ENCODE measurements around the gene DNER.
"Not testable (repeated sequence)": the region's sequence is repeated elsewhere in the genome, so short reads cannot be mapped to it uniquely, and the experiment has no call there.

Gene DNER

DNA sequence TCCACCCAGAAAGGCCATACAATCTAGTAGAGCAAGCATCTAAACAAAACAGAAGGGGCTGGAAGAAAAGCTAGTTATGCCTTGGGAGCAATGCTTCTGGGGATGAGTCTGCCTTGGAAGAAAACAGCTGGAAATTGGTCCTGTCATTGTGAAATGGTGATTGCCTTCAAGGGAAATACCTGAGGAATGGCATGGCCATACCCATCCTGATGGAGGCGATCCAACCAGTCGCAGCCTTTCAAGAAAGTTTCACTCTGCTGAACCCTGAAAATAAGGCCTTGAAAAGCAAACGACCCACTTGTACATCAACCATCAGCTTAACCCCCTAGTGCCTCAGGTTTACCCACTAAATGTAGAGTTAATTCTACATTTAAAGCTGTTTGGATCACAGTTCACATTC, 370.7 kb downstream of the DNER start:
- no peak overlapping the region for H3K9ac ChIP-seq (ENCODE audit: low read depth, low read length)
- no peaks in the 10 kb centered on the region for H3K36me3 ChIP-seq (ENCODE audit: insufficient read depth, low read length)
- no peaks in the 10 kb centered on the region for H3K9me3 ChIP-seq (replicated peaks; ENCODE audit: low read length)
- no peaks in the 10 kb centered on the region for H3K27me3 ChIP-seq (ENCODE audit: control insufficient read depth, insufficient read depth, low read length)
- H3K4me3 ChIP-seq (ENCODE audit: low read length): no peak overlapping the region
- H3K4me1 ChIP-seq (ENCODE audit: control insufficient read depth, insufficient read depth, low read length): peaks cover 12% of the 10 kb centered on the region
- no peak overlapping the region for H3K4me2 ChIP-seq (ENCODE audit: low read length)

DNA sequence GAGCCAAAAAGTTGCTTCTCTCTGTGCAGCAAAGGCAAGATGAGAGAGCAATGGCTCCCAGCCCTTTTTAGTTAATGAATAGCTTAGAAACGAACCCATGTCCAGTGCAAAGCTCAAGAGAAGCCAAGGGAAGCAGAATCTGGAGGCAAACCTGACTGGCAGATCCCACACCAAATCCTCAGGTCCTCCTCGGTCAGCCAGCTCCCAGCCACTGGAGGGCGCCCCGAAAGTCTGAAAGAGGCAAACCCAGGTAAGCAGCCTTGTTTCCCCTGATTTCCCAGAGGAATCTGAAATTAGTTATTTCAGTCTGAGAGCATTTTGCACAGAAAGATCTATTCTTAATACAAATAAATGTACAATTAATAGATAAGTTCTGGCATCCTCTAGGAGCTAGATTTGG, 372.0 kb downstream of the DNER start:
- no peak overlapping the region for H3K4me2 ChIP-seq (ENCODE audit: low read length)
- peaks cover 12% of the 10 kb centered on the region for H3K4me1 ChIP-seq (ENCODE audit: control insufficient read depth, insufficient read depth, low read length)
- no peaks in the 10 kb centered on the region for H3K36me3 ChIP-seq (ENCODE audit: insufficient read depth, low read length)
- H3K4me3 ChIP-seq (ENCODE audit: low read length): no peak overlapping the region
- no peak overlapping the region for H3K9ac ChIP-seq (ENCODE audit: low read depth, low read length)
- H3K27me3 ChIP-seq (ENCODE audit: control insufficient read depth, insufficient read depth, low read length): no peaks in the 10 kb centered on the region
- no peaks in the 10 kb centered on the region for H3K9me3 ChIP-seq (replicated peaks; ENCODE audit: low read length)

DNA sequence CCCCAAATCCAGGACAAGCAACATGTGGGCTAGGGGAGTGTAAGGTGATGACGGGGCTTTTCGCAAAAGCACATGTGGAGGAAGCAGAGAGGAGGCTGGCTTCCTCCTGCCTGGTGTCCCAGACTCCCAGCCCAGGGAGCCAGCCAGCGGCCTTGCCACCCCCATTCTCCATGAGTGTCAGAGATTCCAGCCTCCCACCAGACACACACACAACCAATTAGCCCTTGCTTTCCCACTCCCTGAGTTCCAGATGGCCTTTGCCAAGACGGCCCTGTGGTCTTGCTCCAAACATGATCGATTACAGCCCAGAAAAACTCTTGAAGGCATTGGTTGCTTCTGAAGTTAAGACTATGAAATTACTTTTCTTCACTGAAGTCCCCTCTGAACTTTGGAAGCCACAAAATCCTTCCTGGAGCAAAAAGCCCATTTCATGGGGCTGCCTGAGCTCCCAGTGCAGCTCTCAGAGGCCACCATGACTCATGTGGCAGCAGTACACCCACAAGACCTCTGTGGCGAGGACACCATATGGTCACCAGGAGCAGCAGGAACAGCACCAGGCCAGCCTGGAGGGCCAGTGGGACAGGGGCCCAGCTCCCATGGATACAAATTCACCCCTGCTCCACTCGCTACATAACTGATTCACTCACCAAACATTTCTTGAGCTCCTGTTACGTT, 374.1 kb downstream of the DNER start:
- H3K9ac ChIP-seq (ENCODE audit: low read depth, low read length): no peak overlapping the region
- H3K4me3 ChIP-seq (ENCODE audit: low read length): no peak overlapping the region
- H3K27me3 ChIP-seq (ENCODE audit: control insufficient read depth, insufficient read depth, low read length): no peaks in the 10 kb centered on the region
- H3K4me2 ChIP-seq (ENCODE audit: low read length): no peak overlapping the region
- no peaks in the 10 kb centered on the region for H3K9me3 ChIP-seq (replicated peaks; ENCODE audit: low read length)
- peaks cover 12% of the 10 kb centered on the region for H3K4me1 ChIP-seq (ENCODE audit: control insufficient read depth, insufficient read depth, low read length)
- no peaks in the 10 kb centered on the region for H3K36me3 ChIP-seq (ENCODE audit: insufficient read depth, low read length)

DNA sequence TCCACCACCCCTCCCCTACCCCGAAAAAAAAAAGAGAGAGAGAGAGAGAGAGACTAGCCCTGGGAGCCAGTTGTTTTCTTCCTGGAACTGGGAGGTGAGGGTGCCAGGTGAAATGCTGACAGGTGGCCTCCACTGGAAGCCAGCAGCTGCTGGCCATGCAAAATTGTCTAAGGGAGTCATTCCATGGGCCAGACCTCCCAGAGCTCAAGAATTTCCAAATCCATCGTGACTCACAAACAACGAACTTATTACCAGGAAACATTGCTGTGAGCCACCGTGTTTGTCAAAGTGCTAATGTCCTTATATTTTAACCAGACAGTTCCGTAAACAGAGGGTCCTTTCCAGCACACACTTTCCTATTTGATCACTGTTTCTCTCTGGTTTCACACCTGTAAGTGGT, 374.7 kb downstream of the DNER start:
- no peaks in the 10 kb centered on the region for H3K27me3 ChIP-seq (ENCODE audit: control insufficient read depth, insufficient read depth, low read length)
- no peaks in the 10 kb centered on the region for H3K36me3 ChIP-seq (ENCODE audit: insufficient read depth, low read length)
- H3K9ac ChIP-seq (ENCODE audit: low read depth, low read length): no peak overlapping the region
- no peak overlapping the region for H3K4me2 ChIP-seq (ENCODE audit: low read length)
- no peaks in the 10 kb centered on the region for H3K9me3 ChIP-seq (replicated peaks; ENCODE audit: low read length)
- no peak overlapping the region for H3K4me3 ChIP-seq (ENCODE audit: low read length)
- H3K4me1 ChIP-seq (ENCODE audit: control insufficient read depth, insufficient read depth, low read length): peaks cover 12% of the 10 kb centered on the region

DNA sequence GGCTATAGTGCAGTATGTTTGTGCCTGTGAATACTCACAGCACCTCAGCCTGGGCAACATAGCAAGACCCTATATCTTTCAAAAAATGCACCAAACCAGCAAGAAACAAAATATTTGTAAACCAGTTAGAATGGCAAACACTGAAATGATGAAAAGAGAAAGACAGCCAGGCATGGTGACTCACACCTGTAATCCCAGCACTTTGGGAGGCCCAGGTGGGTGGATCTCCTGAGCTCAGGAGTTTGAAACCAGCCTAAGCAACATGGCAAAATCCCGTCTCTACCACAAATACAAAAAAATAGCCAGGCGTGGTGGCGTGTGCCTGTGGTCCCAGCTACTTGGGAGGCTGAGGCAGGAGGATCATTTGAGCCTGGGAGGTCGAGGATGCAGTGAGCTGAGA, 375.2 kb downstream of the DNER start:
- H3K4me1 ChIP-seq (ENCODE audit: control insufficient read depth, insufficient read depth, low read length): peaks cover 12% of the 10 kb centered on the region

DNA sequence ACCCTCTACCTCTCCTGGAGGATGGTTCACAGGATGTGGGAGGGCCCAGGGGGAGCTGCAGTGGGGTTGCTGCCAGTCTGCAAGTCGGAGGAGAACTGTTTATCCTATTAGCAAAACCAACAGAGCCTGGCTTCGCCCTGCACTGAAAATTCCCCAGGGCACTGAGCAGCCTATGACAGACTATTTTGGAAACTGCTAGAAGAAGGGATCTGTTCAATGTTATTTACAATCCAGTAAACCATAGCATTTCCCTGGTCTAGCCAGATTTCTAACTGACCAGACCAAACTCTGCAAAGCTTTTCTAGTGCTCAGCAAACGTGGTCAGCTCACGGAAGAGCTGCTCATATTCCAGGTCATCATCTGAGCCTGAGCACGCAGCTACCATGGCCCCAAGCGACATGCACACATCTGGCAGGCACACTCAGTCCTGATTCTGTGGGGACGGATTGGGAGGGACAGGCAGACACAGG, 378.4 kb downstream of the DNER start:
- H3K9ac ChIP-seq (ENCODE audit: low read depth, low read length): no peak overlapping the region
- H3K4me1 ChIP-seq (ENCODE audit: control insufficient read depth, insufficient read depth, low read length): peaks cover 8% of the 10 kb centered on the region
- H3K9me3 ChIP-seq (replicated peaks; ENCODE audit: low read length): no peaks in the 10 kb centered on the region
- H3K4me3 ChIP-seq (ENCODE audit: low read length): no peak overlapping the region
- H3K36me3 ChIP-seq (ENCODE audit: insufficient read depth, low read length): no peaks in the 10 kb centered on the region
- H3K27me3 ChIP-seq (ENCODE audit: control insufficient read depth, insufficient read depth, low read length): no peaks in the 10 kb centered on the region
- H3K4me2 ChIP-seq (ENCODE audit: low read length): no peak overlapping the region

More for the DNA sequence above, 375.2 kb downstream of the DNER start:
- H3K9ac ChIP-seq (ENCODE audit: low read depth, low read length); H3K9me3 ChIP-seq (replicated peaks; ENCODE audit: low read length); H3K4me2 ChIP-seq (ENCODE audit: low read length); H3K27me3 ChIP-seq (ENCODE audit: control insufficient read depth, insufficient read depth, low read length); H3K4me3 ChIP-seq (ENCODE audit: low read length); H3K36me3 ChIP-seq (ENCODE audit: insufficient read depth, low read length): not testable (repeated sequence)

DNA sequence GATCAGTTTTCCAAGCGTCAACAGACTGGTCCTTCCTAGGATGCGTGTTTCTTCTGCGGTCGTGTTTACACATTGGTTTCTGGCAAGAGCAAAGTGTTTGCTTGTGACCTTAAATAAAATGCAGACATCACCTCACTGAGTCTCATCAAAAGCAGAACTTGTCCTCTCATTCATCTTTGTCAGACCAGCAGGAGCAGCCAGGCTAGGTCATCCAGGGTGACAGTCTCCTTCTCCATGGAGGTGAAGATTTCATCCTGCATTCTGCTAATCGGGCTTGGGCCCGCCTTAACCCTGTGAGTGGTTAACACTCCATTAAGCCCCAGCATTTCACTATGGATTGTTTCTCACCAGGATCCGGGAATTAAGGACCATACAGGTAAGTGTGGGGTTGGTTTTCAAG, 379.0 kb downstream of the DNER start:
- H3K36me3 ChIP-seq (ENCODE audit: insufficient read depth, low read length): no peaks in the 10 kb centered on the region
- no peaks in the 10 kb centered on the region for H3K9me3 ChIP-seq (replicated peaks; ENCODE audit: low read length)
- H3K9ac ChIP-seq (ENCODE audit: low read depth, low read length): no peak overlapping the region
- H3K27me3 ChIP-seq (ENCODE audit: control insufficient read depth, insufficient read depth, low read length): no peaks in the 10 kb centered on the region
- H3K4me2 ChIP-seq (ENCODE audit: low read length): no peak overlapping the region
- peaks cover 7% of the 10 kb centered on the region for H3K4me1 ChIP-seq (ENCODE audit: control insufficient read depth, insufficient read depth, low read length)
- no peak overlapping the region for H3K4me3 ChIP-seq (ENCODE audit: low read length)

DNA sequence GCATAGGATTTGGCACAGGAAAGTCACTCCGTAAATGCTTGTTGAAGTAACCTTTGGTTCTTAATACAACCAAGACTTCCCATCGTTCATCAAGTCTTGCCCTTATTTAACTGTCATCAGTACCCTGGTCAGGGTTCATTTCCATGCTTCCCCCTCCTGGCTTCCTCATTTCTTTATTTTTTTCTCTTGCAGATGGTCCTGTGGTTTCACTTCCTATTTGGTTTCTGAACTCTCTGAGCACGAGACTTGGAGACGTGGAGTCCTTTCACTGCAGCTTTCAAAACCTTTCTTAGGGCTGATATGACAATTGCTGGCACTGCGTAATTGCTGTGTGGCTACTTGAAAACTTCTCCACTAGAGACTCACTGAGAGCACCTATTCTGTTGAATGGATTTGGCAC, 383.4 kb downstream of the DNER start:
- Histone ChIP-seq H3K4me2 (ENCODE audit: low read length) (no peak overlapping the region), H3K36me3 (ENCODE audit: insufficient read depth, low read length) (no peaks in the 10 kb centered on the region)

DNA sequence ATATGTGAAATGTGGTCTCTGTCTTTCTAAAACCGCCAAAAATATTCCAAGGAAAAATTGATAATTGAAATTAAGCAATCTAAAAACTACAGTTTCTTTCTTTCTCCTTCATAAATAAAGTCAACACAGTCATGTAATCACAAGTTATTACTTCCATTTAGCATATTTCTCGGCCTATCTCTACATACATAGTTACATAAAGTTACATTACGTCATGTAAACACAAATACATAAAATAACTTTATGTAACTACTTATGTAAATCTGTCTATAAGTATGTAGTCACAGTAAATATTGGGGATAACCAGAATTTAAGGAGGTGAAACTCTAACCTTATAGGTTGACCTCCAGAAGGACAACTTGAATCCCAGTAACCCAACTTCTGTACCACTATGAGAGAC, 394.8 kb downstream of the DNER start:
- H3K4me3 ChIP-seq (ENCODE audit: low read length): no peak overlapping the region
- H3K9ac ChIP-seq (ENCODE audit: low read depth, low read length): no peak overlapping the region
- H3K9me3 ChIP-seq (replicated peaks; ENCODE audit: low read length): no peaks in the 10 kb centered on the region
- no peaks in the 10 kb centered on the region for H3K4me1 ChIP-seq (ENCODE audit: control insufficient read depth, insufficient read depth, low read length)
- no peaks in the 10 kb centered on the region for H3K36me3 ChIP-seq (ENCODE audit: insufficient read depth, low read length)
- no peak overlapping the region for H3K4me2 ChIP-seq (ENCODE audit: low read length)
- no peaks in the 10 kb centered on the region for H3K27me3 ChIP-seq (ENCODE audit: control insufficient read depth, insufficient read depth, low read length)

More for the DNA sequence above, 383.4 kb downstream of the DNER start:
- Histone ChIP-seq H3K4me1 (ENCODE audit: control insufficient read depth, insufficient read depth, low read length) (no peaks in the 10 kb centered on the region), H3K9ac (ENCODE audit: low read depth, low read length) (no peak overlapping the region), H3K27me3 (ENCODE audit: control insufficient read depth, insufficient read depth, low read length) (no peaks in the 10 kb centered on the region), H3K9me3 (replicated peaks; ENCODE audit: low read length) (no peaks in the 10 kb centered on the region), H3K4me3 (ENCODE audit: low read length) (no peak overlapping the region)

DNA sequence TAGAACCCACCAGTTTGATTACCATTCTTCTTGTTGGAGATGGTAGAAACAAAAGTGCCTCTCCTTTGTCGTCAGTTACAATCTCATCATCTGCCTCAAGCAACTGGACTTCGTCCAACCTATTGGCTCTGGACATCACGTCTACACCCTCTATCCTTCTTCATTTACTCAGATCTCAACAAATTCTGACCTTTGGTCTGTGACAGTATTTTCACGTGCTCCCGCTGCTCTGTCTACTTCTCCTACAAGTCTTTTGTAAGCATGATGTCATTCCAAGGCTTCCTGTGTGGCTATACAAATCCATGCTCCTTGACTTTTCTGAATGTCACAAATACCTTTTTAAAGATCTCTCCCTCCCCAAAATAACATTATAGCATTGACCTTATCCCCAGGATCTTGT, 400.2 kb downstream of the DNER start:
- Histone ChIP-seq H3K4me1 (ENCODE audit: control insufficient read depth, insufficient read depth, low read length) (peaks cover 10% of the 10 kb centered on the region), H3K36me3 (ENCODE audit: insufficient read depth, low read length) (no peaks in the 10 kb centered on the region), H3K4me3 (ENCODE audit: low read length) (no peak overlapping the region), H3K9ac (ENCODE audit: low read depth, low read length) (no peak overlapping the region), H3K27me3 (ENCODE audit: control insufficient read depth, insufficient read depth, low read length) (no peaks in the 10 kb centered on the region), H3K4me2 (ENCODE audit: low read length) (no peak overlapping the region), H3K9me3 (replicated peaks; ENCODE audit: low read length) (no peaks in the 10 kb centered on the region)

DNA sequence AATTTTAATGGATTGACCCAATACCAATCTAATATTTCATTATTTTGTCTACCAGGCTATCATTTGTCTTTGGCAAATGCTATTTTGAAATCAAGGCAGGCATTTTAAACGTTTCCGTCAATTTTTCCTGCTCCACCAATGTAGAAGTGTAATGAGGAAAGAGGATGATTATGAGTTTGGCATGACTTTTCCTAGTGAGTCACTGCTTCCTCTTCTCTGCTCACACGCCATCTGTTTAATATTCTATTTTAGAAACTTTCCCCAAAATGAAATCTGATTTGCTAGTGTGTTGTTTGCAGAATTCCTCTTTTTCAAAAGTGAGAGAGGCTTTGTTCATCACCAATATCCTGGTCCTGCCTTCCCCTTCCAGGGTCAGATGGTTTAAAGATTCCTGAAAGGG, 400.8 kb downstream of the DNER start:
- H3K4me2 ChIP-seq (ENCODE audit: low read length): no peak overlapping the region
- no peak overlapping the region for H3K9ac ChIP-seq (ENCODE audit: low read depth, low read length)
- no peak overlapping the region for H3K4me3 ChIP-seq (ENCODE audit: low read length)
- H3K4me1 ChIP-seq (ENCODE audit: control insufficient read depth, insufficient read depth, low read length): peaks cover 10% of the 10 kb centered on the region
- H3K36me3 ChIP-seq (ENCODE audit: insufficient read depth, low read length): no peaks in the 10 kb centered on the region
- no peaks in the 10 kb centered on the region for H3K9me3 ChIP-seq (replicated peaks; ENCODE audit: low read length)
- H3K27me3 ChIP-seq (ENCODE audit: control insufficient read depth, insufficient read depth, low read length): no peaks in the 10 kb centered on the region
